ENCODE results near the gene STXBP6.

GRCh38 chr14:25041484-25041883 lies 8.5 kb downstream of the STXBP6 start:
- no peak for TF ChIP-seq CTCF (IDR thresholded peaks at IDR 0.05)
- no peak for TF ChIP-seq POLR2A (IDR thresholded peaks at IDR 0.05)
